Stimulated activated CD4-positive, alpha-beta T cell treated with anti-CD3 and anti-CD28 coated beads, Interleukin-2, amount 100 ng/mL, for 4 hours (primary cell): ENCODE results near the gene FOXP2.

ENCODE experiments used
- DNase-seq: peaks from one replicate; pipeline ENCODE4 v3.0.0-alpha.2; 2020; ENCODE audit warnings: low read depth

FOXP2 gene

GRCh38 chr7:114720725-114721124 lies 306.1 kb downstream of the FOXP2 start:
- DNase-seq: no peak

GRCh38 chr7:114722562-114722961 lies 307.9 kb downstream of the FOXP2 start:
- no peak for DNase-seq

DNA sequence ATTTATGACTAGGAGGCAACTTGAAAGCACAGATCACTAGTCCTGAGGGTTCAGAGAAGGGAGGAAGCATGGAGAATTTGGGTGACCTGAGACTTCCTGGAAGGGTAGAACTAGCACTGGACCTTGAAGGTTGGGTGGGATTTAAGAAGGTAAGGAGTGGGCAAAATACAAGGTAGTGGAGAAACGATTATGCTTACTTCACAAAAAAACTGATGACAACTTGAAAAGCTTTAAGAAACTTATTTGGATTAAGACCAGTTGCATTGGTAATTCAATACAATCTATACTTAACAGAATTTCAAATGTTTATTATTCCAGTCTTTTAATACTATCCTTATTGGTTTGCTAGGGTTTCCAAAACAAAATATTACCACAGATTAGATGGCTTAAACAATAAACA lies 308.7 kb downstream of the FOXP2 start:
- DNase-seq: no peak

DNA sequence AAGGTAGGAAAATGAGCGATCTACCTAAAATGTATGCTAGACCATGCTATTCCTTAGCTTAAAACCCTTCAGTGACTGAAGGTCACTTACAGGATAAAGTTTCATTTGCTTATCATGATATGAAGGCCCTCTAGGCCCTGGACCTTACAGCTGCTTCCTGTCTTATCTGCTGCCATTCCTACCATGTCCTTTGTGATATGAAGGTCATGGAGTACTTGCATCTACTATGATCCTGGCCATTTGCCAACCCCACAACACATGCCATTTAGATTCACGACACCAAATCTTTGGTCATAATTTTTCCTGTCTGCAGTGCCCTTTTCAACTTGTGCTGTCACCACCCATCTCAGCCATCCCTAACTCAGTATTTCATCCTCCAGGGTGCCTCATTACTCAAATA lies 325.5 kb downstream of the FOXP2 start:
- DNase-seq: no peak

GRCh38 chr7:114740941-114741340 lies 326.3 kb downstream of the FOXP2 start:
- no peak for DNase-seq

DNA sequence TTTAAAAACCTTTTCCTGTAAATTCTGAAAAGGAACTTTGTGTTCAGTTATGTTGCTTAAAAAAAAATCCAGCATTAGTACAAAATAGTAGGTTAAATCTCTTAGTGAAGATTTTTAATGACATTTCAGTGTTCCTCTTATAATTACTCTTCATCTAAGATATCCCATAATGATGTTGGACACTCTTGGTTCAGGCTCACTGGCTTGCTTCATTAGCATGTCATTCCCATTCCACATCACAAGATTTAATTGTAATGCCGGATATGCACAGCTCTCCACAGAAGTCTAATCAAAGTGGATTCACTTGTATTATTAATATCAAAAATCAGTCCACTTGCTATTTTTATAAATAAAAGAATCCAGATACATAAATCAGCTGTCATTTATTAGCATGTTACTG lies 327.3 kb downstream of the FOXP2 start:
- no peak for DNase-seq
